Endometrial microvascular endothelial cells (primary cell): ENCODE results near the gene TNS3. TPM values are rescaled to one million over a fixed set of nuclear protein-coding genes. Genes with fewer than 3 reads are reported as not detected.
"Not testable (repeated sequence)": the region's sequence is repeated elsewhere in the genome, so short reads cannot be mapped to it uniquely, and the experiment has no call there.

Experiments used
- in situ Hi-C: cut with HindIII; loops from 2 replicates; pipeline ENCODE4 v1.10.0; 2017; ENCODE audit warnings: low sequenced_read_pairs, low pct_unique_long_range_greater_than_20kb; ENCODE audit errors: inconsistent ontology term
- total RNA-seq: library from RNA; depleted of rRNA; stranded (reverse); fragments of >200 nt; gene quantifications from one replicate; pipeline ENCODE4 v1.2.3, GENCODE V29; 2015; ENCODE audit errors: inconsistent ontology term

TNS3 gene
- total RNA-seq, 1 donor from 2014 or later = 45.0 TPM

GRCh38 chr7:47549397-47549796, 32.5 kb downstream of the TNS3 start:
- in situ Hi-C loops = no loop called here

GRCh38 chr7:47548546-47548945, 33.4 kb downstream of the TNS3 start:
- in situ Hi-C loops = no loop called here

GRCh38 chr7:47546733-47547494, 35.0 kb downstream of the TNS3 start:
- in situ Hi-C loops = no loop called here

GRCh38 chr7:47546171-47546570, 35.7 kb downstream of the TNS3 start:
- in situ Hi-C loops = no loop called here

GRCh38 chr7:47544416-47544815, 37.5 kb downstream of the TNS3 start:
- in situ Hi-C loops = no loop called here

GRCh38 chr7:47543714-47544113, 38.2 kb downstream of the TNS3 start:
- in situ Hi-C loops = no loop called here

GRCh38 chr7:47543056-47543455, 38.9 kb downstream of the TNS3 start:
- in situ Hi-C loops = no loop called here

- in situ Hi-C loops = no loop called here
These were observed 39.9 kb downstream of the TNS3 start for GRCh38 chr7:47542051-47542450.

- in situ Hi-C loops = not testable (repeated sequence)
These were observed 40.4 kb downstream of the TNS3 start for GRCh38 chr7:47541485-47541884.

GRCh38 chr7:47540387-47541350, 41.2 kb downstream of the TNS3 start:
- in situ Hi-C loops = no loop called here

- in situ Hi-C loops = no loop called here
These were observed 41.9 kb downstream of the TNS3 start for GRCh38 chr7:47540053-47540386.

GRCh38 chr7:47539398-47540052, 42.4 kb downstream of the TNS3 start:
- in situ Hi-C loops = no loop called here

- in situ Hi-C loops = no loop called here
These were observed 43.0 kb downstream of the TNS3 start for GRCh38 chr7:47538846-47539311.

GRCh38 chr7:47537716-47538675, 43.9 kb downstream of the TNS3 start:
- in situ Hi-C loops = no loop called here

GRCh38 chr7:47536661-47537611, 45.0 kb downstream of the TNS3 start:
- in situ Hi-C loops = no loop called here

- in situ Hi-C loops = no loop called here
These were observed 45.9 kb downstream of the TNS3 start for GRCh38 chr7:47535704-47536628.
